ENCODE data around the gene MRGPRF.

DNA sequence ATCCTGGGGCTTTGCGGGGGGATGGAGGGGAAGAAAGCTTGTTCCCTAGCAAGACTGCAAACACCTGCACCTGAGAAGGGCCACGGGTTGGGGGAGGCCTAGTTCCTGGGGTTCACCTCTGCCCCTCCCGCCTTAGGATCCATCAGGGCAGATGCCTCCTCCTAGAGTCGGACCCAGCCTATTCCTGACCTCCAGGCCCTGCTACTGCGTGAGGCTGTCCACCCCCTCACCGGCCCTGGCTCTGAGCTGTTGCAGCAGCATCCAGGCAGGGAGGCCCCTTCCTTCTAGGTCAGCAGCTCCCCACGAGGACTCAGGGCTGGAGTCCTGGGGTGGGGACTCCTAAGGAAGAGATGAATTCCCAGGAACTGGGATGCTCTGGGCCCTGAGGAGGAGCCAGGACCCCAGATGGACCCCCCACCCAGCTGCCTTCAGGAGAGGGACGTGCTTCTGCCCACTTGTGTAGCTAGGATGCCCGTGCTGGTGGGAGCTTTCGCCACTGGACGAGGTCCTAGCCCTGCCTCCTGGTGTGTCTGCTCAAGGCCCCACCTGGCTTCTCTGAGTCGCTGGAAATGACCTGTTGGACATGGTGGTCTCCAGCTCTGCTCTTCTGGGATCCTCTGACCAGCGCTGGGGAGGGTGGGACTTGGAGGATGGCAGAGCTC lies 10.3 kb downstream of the MRGPRF start:
- TF ChIP-seq, protein P1, sequence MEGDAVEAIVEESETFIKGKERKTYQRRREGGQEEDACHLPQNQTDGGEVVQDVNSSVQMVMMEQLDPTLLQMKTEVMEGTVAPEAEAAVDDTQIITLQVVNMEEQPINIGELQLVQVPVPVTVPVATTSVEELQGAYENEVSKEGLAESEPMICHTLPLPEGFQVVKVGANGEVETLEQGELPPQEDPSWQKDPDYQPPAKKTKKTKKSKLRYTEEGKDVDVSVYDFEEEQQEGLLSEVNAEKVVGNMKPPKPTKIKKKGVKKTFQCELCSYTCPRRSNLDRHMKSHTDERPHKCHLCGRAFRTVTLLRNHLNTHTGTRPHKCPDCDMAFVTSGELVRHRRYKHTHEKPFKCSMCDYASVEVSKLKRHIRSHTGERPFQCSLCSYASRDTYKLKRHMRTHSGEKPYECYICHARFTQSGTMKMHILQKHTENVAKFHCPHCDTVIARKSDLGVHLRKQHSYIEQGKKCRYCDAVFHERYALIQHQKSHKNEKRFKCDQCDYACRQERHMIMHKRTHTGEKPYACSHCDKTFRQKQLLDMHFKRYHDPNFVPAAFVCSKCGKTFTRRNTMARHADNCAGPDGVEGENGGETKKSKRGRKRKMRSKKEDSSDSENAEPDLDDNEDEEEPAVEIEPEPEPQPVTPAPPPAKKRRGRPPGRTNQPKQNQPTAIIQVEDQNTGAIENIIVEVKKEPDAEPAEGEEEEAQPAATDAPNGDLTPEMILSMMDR (IDR thresholded peaks at IDR 0.05) = no peak
- no peak for TF ChIP-seq POLR2AphosphoS5 (IDR thresholded peaks at IDR 0.05)
